HS-27A (cell line): ENCODE results near the gene SLC37A1.

Source experiments
- DNase-seq: peaks from one replicate; pipeline ENCODE4 v3.0.0-alpha.2; 2012; ENCODE audit warnings: low read depth, missing footprints

Gene SLC37A1

GRCh38 chr21:42507418-42507817 is 6.2 kb upstream of the SLC37A1 start:
- no peak for DNase-seq

- no peak for DNase-seq
Measured at GRCh38 chr21:42508371-42508770, 5.3 kb upstream of the SLC37A1 start.

DNA sequence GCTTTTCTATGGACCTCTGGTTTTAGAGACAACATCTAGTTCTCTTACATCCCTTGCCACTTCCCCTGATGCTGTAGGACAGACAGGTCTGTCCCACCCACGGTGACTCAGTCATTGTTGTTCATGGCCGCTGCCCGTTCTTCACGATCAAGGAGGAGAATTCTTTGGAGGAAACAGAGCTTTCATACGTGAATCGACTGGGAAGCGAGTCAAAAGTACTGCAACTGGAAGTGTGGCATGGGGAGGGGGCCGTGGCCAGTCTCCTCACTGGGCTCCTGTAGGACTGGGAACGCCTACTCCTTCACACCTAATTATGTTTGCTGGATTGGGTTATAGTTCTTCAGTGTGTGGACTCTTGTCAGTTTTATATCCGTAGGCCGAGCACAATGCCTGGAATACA is 4.4 kb upstream of the SLC37A1 start:
- no peak for DNase-seq

DNA sequence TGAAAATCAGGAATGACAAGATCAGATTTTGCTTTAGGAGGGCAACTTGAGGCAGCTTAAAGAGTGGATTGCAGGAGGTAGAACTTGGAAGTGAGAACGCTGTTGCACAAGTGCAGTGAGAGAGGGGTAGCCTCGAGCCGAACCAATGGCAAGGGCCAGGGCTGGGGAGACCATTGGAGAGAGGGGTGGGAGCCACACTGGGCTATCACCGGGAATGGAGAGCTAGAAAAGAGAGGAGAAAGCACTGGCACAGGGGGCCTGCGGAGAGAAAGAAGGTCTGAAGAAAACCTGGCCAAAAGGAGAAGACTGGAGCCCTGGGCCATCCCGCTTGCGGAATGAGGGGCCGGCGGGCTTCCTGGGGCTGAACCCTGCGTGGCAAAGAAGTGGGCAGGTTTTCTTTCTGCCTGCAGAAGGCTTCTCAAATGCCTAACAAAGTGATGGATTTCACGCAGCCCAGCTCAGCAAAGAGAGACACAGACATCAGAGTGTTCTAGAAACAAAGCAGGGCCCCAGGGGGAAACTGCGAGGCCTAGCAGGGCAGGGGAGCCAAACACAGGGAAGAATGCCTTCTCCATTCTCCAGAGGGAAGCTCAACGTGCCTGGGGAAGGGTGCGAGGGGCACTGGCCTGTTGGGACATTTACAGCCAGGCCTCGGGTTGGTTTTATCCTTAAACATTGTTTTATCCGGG is 1.2 kb upstream of the SLC37A1 start:
- DNase-seq = no peak

DNA sequence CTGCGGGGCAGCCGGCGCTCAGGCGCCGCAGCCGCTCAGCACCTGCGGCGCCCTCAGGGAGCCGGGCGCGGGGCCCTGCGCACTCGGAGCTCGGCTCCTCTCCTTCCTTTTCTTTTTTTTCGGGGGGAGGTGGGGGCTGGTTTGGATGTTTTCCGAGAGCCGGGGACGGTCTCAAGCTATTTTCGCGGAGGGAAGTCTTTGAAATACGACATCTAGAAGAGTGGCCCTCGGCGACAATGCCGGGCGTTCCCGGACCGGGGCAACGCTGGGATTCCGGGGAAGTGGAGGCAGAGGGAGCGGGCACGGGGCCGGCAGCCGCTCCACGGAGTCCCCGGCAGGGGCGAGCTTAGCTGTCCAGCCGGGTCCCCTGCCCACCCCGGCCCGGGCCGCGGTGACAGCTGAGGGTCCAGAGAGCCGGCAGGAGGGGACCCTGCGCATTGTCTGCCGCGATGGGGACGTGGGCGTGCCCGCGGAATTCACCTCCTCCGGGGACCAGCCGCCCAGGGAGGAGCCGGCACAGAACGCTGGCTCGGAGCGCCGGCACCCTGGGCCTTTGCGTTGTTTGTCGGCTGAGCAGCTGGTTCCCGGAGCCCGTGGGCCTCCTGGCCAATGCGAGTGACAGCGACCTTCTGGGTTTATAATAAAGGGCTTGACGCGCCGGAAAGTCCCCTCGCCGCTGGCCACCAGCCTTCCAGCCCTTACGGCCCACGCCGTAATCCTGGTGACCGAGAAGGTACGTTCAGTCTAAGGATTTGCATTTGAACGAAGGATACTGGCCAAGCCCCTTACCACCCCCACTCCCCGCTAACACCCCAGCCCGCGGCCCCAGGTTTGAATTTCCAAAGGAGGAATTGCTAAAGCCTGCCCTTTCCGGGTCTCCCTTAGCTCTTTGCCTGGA is 582 bp downstream of the SLC37A1 start:
- no peak for DNase-seq

DNA sequence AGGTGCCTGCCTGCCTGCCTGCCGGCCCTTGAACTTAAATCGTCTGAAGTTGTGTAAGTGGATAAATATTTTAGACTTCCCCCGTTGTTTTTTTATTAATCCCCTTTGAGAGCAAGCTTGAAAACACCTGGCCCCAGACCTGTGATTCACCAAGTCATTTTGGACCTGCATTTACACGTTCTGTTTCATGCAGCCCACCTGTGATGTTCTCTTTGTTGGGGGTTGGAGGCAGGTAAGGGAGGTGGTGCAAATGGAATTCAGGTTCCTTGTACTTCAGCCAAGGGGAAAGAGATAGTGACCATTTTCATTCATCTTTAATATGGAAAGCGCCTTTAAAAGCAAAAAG is 1.2 kb downstream of the SLC37A1 start:
- no peak for DNase-seq

DNA sequence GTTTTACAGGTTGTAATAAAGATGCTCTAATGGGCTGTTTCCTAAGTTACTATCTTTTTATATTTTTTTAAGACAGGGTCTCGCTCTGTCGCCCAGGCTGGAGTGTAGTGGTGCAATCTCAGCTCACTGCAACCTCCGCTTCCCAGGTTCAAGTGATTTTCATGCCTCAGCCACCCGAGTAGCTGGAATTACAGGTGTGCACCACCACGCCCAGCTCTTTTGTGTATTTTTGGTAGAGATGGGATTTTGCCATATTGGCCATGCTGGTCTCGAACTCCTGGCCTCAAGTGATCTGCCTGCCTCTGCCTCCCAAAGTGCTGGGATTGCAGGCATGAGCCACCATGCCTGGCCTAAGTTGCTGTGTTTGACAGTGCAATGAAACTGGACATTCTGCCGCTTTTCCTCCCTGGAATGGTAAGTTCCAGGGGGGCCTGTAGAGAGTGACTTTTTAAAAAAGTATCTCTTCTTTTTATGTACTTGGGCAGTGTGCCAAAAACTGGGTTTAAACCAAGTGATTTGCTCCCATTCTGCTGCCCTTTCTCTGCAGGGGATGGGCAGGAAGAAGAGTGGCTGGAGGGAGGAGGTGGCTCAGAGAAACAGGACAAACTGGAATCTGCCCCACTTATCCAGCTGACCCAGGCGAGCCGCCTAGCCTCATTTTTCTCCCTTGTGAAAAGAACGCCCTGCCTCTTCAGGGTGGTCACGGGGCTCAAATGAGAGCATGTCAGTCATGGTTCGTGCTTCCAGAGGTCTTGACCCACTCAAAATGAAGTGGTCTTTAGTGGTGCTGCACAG is 2.3 kb downstream of the SLC37A1 start:
- no peak for DNase-seq

- DNase-seq = no peak
Measured at GRCh38 chr21:42518215-42518614, 4.6 kb downstream of the SLC37A1 start.

DNA sequence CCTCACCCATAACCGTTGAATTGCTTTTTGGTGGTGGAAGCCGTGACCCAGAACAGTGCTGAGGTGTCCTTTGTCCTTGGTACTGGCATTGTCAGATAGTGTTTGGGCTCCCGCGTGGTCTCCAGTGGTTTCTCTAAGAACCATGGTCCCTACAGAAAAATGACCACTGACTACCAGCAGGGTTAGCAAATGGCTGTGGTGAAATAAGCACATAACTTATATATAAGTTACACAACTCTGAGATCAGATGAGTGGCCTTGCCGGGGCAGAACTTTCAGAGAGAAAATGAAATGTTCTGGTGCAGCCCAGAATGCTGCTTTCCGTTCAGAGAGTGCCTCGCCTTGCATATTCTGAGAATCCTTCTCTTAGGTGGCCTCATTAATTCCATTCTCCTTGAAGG is 5.0 kb downstream of the SLC37A1 start:
- no peak for DNase-seq

DNA sequence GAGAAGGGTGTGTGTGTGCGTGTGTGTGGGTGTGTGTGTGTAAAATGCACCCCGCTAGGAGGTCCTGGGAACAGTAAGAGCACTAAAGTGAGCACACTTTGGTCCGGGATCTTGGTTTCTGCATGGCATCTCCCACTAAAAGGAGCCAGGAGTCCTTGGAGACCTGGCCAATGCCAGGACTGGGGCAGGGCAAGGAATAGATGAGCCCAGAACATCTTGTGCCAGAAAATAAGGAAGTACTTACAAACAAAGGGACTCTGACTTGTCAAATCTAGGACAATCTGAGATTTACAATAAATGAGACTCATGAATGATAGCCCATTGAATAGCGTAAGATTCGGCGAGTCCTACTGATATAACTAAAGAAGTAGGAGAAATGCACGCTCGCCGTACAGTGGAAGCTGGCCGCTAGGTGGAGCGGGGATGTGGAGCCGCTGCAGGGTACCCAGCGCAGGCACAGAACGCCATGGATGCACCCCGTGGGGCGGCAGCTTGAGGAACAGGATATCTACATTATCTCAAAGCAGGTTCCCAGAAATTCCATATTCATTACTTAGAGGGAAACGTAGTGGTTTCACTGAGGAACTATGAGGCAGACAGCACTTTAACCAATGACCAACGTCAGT is 7.1 kb downstream of the SLC37A1 start:
- DNase-seq = no peak

DNA sequence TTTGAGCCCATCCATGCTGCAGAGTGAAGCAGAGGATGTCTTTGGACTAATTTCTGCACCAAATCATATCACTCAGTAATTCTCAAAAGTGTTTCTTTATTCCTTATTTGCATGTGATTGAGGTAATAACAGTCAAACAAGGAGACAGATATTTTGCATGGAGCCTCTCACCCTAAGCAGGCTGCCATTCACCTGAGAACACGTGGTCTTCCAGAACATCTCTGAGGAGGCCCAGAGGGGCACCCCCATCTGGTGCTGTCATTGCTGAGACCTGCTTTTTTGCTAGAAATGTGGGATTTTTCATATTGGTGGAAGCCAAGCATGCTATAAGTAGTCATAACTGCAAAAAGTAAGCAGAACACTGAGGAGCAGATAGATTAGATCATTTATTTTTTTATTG is 7.7 kb downstream of the SLC37A1 start:
- no peak for DNase-seq

GRCh38 chr21:42521805-42522204 is 8.2 kb downstream of the SLC37A1 start:
- DNase-seq = no peak

- DNase-seq = no peak
Measured at GRCh38 chr21:42522271-42522670, 8.6 kb downstream of the SLC37A1 start.

GRCh38 chr21:42522771-42523170 is 9.1 kb downstream of the SLC37A1 start:
- no peak for DNase-seq

- DNase-seq = no peak
Measured at GRCh38 chr21:42523211-42523610, 9.6 kb downstream of the SLC37A1 start.

GRCh38 chr21:42523941-42524340 is 10.3 kb downstream of the SLC37A1 start:
- no peak for DNase-seq

DNA sequence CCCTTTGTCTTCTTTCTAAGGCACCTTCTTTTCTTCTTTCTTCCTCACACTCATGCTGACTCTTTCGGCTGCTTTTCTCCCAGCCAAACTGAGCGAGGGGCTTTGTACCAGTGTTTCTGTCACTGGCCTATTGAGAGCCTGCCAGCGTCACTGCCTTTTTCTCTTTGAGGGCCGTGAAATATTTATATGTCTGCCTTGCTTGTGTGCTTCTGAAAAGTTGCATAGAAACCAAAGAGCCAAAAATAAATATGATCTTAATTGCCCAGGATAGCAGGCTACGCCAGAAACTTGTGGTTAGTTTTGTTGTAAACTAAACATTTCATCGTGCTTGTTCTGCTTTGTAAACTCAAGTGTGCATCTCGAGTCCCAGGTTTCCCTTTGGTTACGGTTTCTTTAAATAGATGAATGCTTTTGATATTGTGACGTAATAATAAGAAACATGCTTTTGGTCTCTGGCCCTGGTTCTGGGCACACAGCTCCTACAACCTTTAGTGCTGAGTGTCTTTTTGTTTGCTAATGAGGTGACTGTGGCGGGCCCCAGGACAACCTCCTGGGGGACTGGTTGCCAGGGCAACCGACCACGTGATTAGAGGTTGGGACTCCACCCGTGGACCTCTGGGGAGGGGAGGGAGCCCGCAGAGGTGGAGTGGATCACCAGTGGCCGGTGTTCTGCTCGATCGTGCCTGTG is 10.8 kb downstream of the SLC37A1 start:
- no peak for DNase-seq

- no peak for DNase-seq
Measured at GRCh38 chr21:42525029-42525581, 11.5 kb downstream of the SLC37A1 start.

DNA sequence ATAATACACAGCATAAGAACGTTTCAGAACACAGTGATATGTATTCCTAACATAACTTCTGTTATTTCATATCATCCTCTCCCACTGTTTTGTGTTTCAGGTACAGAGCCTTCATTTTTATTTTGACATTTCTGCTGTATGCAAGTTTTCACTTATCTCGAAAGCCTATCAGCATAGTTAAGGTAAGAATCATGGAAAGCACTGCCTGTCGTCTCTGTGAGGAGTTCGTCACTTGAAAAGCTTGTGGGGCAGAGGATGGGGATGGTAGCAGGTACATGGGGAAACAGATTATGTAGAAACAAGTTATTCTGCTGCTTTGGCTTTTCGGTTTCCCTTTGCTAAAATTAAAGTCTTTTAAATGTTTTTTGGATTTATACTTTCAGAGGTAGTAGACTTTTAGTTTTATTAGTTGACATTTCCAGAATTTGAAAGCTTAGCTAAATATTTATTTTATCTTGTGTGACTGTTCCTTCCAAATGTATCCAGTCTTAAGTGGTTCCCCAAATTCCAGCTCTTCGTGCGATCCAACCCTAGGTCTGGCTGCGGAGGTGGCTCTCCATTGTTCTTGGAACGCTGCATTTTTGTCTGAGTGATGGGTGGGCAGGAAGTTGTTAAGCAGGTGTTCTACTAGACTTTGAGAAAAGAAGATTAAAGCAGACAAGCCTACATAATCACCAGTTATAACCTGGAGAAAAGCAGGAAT is 12.2 kb downstream of the SLC37A1 start:
- no peak for DNase-seq

DNA sequence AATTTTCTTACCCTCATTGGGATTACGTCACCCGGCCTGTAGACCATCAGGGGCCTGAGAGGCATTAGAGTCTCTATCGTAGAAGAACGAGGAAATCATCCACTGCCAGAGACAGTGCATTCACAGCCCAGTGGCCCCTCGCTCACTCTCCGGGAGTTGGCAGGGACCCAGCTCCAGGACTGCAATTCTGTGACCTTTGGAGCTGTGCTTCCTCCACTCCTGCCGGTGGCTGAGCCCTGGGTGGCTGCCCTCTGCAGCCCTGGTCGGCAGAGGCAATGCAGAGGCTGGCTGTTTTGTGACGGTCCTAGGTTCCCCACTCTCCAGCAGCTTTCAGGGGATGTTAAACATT is 12.7 kb downstream of the SLC37A1 start:
- DNase-seq = no peak

GRCh38 chr21:42527127-42527488 is 13.5 kb downstream of the SLC37A1 start:
- DNase-seq = no peak
